Upper lobe of left lung (tissue), 6 donors: ENCODE measurements around the gene ARRB1. TPM values are rescaled to one million over a fixed set of nuclear protein-coding genes. Genes with fewer than 3 reads are reported as not detected.

Experiments
- ATAC-seq, 2 donors: fragments of 200-7000 bp; cut with Tn5 transposase; one replicate each; pipeline ENCODE4 v1.9.1; 2022; ENCODE audit warnings: mild to moderate bottlenecking in 2 of 2, moderate library complexity in 2 of 2; ENCODE audit not compliant: low FRiP score in 2 of 2
- DNase-seq, 2 donors: peaks; one replicate each; pipeline ENCODE4 v3.0.0-alpha.2; 2019 to 2020
- H3K27ac ChIP-seq, 4 donors: fragments of 200-600 bp; sonication (generic); one replicate each; pipeline ENCODE4 v1.5.1; 2016 to 2019
- H3K27me3 ChIP-seq, 4 donors: fragments of 200-600 bp; sonication (generic); one replicate each; pipeline ENCODE4 v1.5.1; 2017 to 2019
- H3K36me3 ChIP-seq, 4 donors: fragments of 200-600 bp; sonication (generic); one replicate each; pipeline ENCODE4 v1.5.1; 2016 to 2019
- H3K4me1 ChIP-seq, 4 donors: fragments of 200-600 bp; sonication (generic); one replicate each; pipeline ENCODE4 v1.5.1; 2018 to 2019
- H3K4me3 ChIP-seq, 4 donors: fragments of 200-600 bp; sonication (generic); one replicate each; pipeline ENCODE4 v1.5.1; 2017 to 2019; ENCODE audit warnings: mild to moderate bottlenecking in 2 of 4, moderate library complexity in 1 of 4
- H3K9me3 ChIP-seq, 4 donors: fragments of 200-600 bp; sonication (generic); one replicate each; pipeline ENCODE4 v1.5.1; 2018 to 2019
- CTCF ChIP-seq, 6 experiments: fragments of 450-650 bp in 4 of 6; fragments of 200-600 bp in 2 of 6; sonication (generic) in 2 of 6; IDR thresholded peaks; one replicate each; pipeline ENCODE4 v1.5.1; 2016 to 2019; ENCODE audit warnings: antibody characterized with exemption in 6 of 6
- EP300 ChIP-seq, 4 donors: sonication (generic); formaldehyde crosslinking; IDR thresholded peaks; one replicate each; pipeline ENCODE4 v1.5.1; 2017; ENCODE audit warnings: antibody characterized with exemption in 4 of 4, control low read depth in 2 of 4
- POLR2A ChIP-seq, 4 donors: fragments of 450-650 bp; IDR thresholded peaks; one replicate each; pipeline ENCODE4 v1.5.1; 2016 to 2017; ENCODE audit warnings: antibody characterized with exemption in 4 of 4, mild to moderate bottlenecking in 2 of 4
- POLR2AphosphoS5 ChIP-seq, 2 donors: sonication (generic); formaldehyde crosslinking; IDR thresholded peaks; one replicate each; pipeline ENCODE4 v1.5.1; 2017; ENCODE audit warnings: antibody characterized with exemption in 2 of 2
- WGBS, 2 donors: methylation state at CpG; one replicate each; pipeline ENCODE4 v1.1.5; 2017 to 2018; 5-methylcytosine and 5-hydroxymethylcytosine counted together
- total RNA-seq, 6 donors: library from RNA; depleted of rRNA in 4 of 6; stranded (reverse); fragments of >200 nt in 4 of 6; gene quantifications; one replicate each; pipeline versions ENCODE4 v1.1.0 to v1.2.1, GENCODE V29; 2016 to 2021
- donor health status: DM: no; HTN: no; CAD: no; lungs with moderate emphysema.
- donor health status: DM: no; HTN: yes; CAD: no; lungs with severe emphysema.

The ARRB1 gene
- total RNA-seq, 6 donors from 2014 or later, result 119 to 235 (median 170) TPM

DNA sequence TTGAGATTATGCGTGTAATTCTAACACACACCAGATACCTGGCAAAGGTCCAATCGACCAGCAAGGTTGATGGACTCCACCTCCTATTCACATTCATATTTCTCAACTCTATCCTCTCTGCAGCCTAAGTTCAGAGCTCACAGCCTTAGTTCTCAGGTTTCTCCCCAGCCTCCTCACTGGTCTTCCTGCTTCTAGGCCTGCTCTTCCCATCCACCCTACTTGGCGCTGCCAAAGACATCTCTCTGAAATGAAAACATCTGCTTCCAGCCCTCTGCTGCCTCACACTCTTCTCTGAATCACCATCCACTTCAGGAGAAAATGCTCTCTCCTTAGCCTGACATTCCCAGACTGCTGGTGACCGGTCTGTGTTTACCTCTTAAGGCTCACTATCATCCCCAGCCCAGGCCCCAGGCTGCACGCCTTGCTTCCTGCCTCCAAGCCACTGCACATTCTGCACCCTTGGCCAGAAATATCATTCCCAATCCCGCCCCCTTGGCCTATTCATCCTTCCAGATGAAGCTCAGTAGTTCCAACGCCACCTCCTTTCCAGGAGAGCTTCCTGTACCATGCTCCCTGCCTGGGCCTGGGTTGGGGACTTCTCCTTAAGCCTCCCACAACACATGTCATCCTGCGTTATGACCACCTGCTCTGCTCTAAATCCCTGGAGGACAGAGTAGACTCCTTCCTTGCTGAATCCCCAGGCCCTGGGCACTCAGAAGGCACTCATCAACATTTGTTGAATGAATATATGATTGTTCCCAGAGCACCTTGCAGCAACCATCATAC is 3.5 kb downstream of the ARRB1 start:
- WGBS, 2 donors, result 28 to 30% methylated on average over 8 of the region's 8 CpGs
- peak in 1 of 2 donors; percentile 3 for ATAC-seq
- Histone ChIP-seq H3K9me3 (no peaks in the 10 kb centered on the region), H3K4me1 (peaks cover 71 to 94% (median 90%) of the 10 kb centered on the region in 4 donors), H3K4me3 (peak overlapping the region in 2 of 4 donors; percentile 11 to 20), H3K27me3 (no peaks in the 10 kb centered on the region), H3K27ac (peak overlapping the region; percentile 95 to 97 (median 96)), H3K36me3 (peaks cover 0 to 5% (median 0%) of the 10 kb centered on the region in 4 donors)
- TF ChIP-seq EP300 (IDR thresholded peaks at IDR 0.05) (no peak), POLR2AphosphoS5 (IDR thresholded peaks at IDR 0.05) (peak; percentile 61 to 69), CTCF (IDR thresholded peaks at IDR 0.05) (no peak), POLR2A (IDR thresholded peaks at IDR 0.05) (no peak)
- DNase-seq, result no peak

GRCh38 chr11:75346912-75347647 is 4.4 kb downstream of the ARRB1 start:
- H3K4me3 ChIP-seq, result peak overlapping the region in 1 of 4 donors; percentile 20
- 38 to 52% methylated on average over 7 to 11 of the region's 11 CpGs for WGBS, 2 donors
- peak in 1 of 2 donors; percentile 58 for DNase-seq
- H3K27me3 ChIP-seq, result no peaks in the 10 kb centered on the region
- peaks cover 0 to 5% (median 0%) of the 10 kb centered on the region in 4 donors for H3K36me3 ChIP-seq
- no peak for ATAC-seq
- peaks cover 76 to 94% (median 91%) of the 10 kb centered on the region in 4 donors for H3K4me1 ChIP-seq
- H3K27ac ChIP-seq, result peak overlapping the region; percentile 95 to 97 (median 96)
- TF ChIP-seq EP300 (IDR thresholded peaks at IDR 0.05) (peak in 1 of 4 donors; percentile 3), POLR2A (IDR thresholded peaks at IDR 0.05) (no peak)
- H3K9me3 ChIP-seq, result no peaks in the 10 kb centered on the region

- H3K27me3 ChIP-seq, result no peaks in the 10 kb centered on the region
- H3K9me3 ChIP-seq, result no peaks in the 10 kb centered on the region
- H3K4me1 ChIP-seq, result peaks cover 84 to 100% (median 97%) of the 10 kb centered on the region in 4 donors
- TF ChIP-seq EP300 (IDR thresholded peaks at IDR 0.05) (no peak), POLR2AphosphoS5 (IDR thresholded peaks at IDR 0.05) (no peak), POLR2A (IDR thresholded peaks at IDR 0.05) (no peak), CTCF (IDR thresholded peaks at IDR 0.05) (no peak)
- H3K27ac ChIP-seq, result peak overlapping the region; percentile 95 to 97 (median 96)
- H3K4me3 ChIP-seq, result peak overlapping the region in 1 of 4 donors; percentile 20
- ATAC-seq (no peak), DNase-seq (no peak)
- peaks cover 0 to 5% (median 0%) of the 10 kb centered on the region in 4 donors for H3K36me3 ChIP-seq
- WGBS, 2 donors, result 81 to 82% methylated on average over 4 of the region's 4 CpGs
Measured at GRCh38 chr11:75346296-75346695, 5.2 kb downstream of the ARRB1 start.

DNA sequence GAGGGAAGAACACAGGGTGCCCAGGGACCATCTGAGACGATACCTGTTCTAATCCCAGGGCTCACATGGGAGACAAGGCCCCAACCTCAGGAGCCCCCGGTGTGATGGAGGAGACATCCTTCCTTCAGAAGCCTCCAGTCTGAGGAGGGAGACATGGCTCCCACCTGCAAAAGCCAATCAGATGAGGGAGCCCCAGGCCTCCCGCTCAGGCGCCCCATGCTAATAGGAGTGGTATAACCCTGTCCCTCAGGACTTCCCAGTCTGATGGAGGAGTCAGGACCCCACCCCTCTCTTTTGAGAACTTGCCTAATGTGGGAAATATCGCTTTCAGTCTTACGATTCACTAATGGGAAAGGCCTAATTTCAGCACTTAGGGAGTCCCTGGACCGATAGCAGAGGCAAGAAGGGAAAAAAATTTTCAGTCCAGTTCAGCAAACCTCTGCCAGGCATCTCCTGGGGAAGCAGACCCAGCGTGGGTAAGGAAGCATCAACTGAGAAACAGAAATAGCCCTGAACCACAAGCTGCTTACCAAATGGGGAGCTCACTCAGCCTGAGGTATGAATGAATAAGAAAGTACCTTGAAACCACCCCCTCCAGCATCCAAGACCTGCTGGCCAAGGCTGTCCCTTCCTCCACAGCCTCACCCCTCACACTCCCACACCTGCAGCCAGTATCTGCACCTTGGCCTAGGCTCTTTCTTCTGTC is 5.9 kb downstream of the ARRB1 start:
- peak overlapping the region; percentile 95 to 97 (median 96) for H3K27ac ChIP-seq
- peaks cover 91 to 100% (median 100%) of the 10 kb centered on the region in 4 donors for H3K4me1 ChIP-seq
- no peak for ATAC-seq
- WGBS, 2 donors, result 61 to 72% methylated on average over 7 to 8 of the region's 8 CpGs
- no peak for DNase-seq
- no peaks in the 10 kb centered on the region for H3K27me3 ChIP-seq
- peaks cover 0 to 5% (median 0%) of the 10 kb centered on the region in 4 donors for H3K36me3 ChIP-seq
- TF ChIP-seq POLR2AphosphoS5 (IDR thresholded peaks at IDR 0.05), result no peak
- TF ChIP-seq POLR2A (IDR thresholded peaks at IDR 0.05), result no peak
- no peak for TF ChIP-seq EP300 (IDR thresholded peaks at IDR 0.05)
- TF ChIP-seq CTCF (IDR thresholded peaks at IDR 0.05), result no peak
- no peaks in the 10 kb centered on the region for H3K9me3 ChIP-seq
- no peak overlapping the region for H3K4me3 ChIP-seq
